Suprapubic skin (tissue), 3 donors: ENCODE results near the gene LRFN2.

Experiments
- EP300 ChIP-seq: sonication (generic); formaldehyde crosslinking; IDR thresholded peaks from one replicate; pipeline ENCODE4 v1.6.1; 2017; ENCODE audit warnings: antibody characterized with exemption
- POLR2A ChIP-seq, 2 donors: fragments of 450-650 bp; IDR thresholded peaks; one replicate each; pipeline ENCODE4 v1.6.1; 2017; ENCODE audit warnings: antibody characterized with exemption in 2 of 2, mild to moderate bottlenecking in 2 of 2, moderate library complexity in 2 of 2
- TF ChIP-seq, protein P1 (sequence below), 2 donors: fragments of 200-600 bp in 1 of 2; fragments of 450-650 bp in 1 of 2; sonication (generic) in 1 of 2; IDR thresholded peaks; one replicate each; pipeline ENCODE4 v1.5.1; 2016 to 2019; ENCODE audit warnings: antibody characterized with exemption in 2 of 2, mild to moderate bottlenecking in 1 of 2, moderate library complexity in 1 of 2

DNA sequence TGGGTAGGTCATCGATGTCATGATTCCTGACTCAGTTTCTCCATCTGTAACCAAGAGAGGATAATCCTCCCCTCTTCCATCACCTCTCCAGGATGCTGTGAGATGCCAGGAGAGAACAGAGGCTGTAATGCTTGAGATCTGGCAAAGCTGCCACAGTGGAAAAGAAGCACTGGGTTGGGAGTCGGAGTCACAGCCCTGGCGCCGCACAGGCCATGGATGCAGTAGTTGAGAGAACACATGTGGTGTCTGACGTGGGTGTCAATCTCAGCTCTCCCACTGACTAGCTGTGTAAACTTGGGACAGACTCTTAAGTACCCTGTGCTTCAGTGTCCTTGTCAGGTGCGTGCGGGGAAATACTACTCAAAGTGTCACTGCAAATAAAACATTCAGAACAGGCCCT is 47.3 kb downstream of the LRFN2 start:
- TF ChIP-seq, protein P1, sequence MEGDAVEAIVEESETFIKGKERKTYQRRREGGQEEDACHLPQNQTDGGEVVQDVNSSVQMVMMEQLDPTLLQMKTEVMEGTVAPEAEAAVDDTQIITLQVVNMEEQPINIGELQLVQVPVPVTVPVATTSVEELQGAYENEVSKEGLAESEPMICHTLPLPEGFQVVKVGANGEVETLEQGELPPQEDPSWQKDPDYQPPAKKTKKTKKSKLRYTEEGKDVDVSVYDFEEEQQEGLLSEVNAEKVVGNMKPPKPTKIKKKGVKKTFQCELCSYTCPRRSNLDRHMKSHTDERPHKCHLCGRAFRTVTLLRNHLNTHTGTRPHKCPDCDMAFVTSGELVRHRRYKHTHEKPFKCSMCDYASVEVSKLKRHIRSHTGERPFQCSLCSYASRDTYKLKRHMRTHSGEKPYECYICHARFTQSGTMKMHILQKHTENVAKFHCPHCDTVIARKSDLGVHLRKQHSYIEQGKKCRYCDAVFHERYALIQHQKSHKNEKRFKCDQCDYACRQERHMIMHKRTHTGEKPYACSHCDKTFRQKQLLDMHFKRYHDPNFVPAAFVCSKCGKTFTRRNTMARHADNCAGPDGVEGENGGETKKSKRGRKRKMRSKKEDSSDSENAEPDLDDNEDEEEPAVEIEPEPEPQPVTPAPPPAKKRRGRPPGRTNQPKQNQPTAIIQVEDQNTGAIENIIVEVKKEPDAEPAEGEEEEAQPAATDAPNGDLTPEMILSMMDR (IDR thresholded peaks at IDR 0.05) = no peak
- TF ChIP-seq POLR2A (IDR thresholded peaks at IDR 0.05) = no peak
- no peak for TF ChIP-seq EP300
